ENCODE results near the gene ADGRD2.

ADGRD2 gene

DNA sequence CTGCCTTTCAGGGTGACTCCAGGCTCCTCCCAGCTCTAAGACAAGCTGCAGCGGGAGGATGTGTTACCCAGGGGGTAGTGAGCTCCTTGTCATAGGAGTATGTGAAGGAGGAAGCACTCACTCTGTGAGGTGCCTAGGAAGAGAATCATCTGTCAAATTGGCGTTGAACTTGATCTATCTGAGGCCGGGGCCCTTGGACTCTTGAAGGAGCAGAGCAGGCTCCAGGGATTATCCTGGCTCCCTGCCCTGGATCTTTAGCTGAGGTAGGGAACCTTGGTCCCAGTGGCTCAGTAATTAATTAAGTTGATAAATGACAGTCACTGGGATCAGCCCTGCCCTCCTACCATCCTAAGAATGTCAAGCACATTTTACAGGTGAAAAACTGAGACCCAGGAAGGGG lies 15.5 kb downstream of the ADGRD2 start:
- no peak for TF ChIP-seq CTCF (IDR thresholded peaks at IDR 0.05)

GRCh38 chr9:124467410-124468060 lies 17.3 kb downstream of the ADGRD2 start:
- TF ChIP-seq CTCF (IDR thresholded peaks at IDR 0.05) = no peak

- no peak for TF ChIP-seq CTCF (IDR thresholded peaks at IDR 0.05)
These were observed 17.9 kb downstream of the ADGRD2 start for GRCh38 chr9:124468061-124468740.

DNA sequence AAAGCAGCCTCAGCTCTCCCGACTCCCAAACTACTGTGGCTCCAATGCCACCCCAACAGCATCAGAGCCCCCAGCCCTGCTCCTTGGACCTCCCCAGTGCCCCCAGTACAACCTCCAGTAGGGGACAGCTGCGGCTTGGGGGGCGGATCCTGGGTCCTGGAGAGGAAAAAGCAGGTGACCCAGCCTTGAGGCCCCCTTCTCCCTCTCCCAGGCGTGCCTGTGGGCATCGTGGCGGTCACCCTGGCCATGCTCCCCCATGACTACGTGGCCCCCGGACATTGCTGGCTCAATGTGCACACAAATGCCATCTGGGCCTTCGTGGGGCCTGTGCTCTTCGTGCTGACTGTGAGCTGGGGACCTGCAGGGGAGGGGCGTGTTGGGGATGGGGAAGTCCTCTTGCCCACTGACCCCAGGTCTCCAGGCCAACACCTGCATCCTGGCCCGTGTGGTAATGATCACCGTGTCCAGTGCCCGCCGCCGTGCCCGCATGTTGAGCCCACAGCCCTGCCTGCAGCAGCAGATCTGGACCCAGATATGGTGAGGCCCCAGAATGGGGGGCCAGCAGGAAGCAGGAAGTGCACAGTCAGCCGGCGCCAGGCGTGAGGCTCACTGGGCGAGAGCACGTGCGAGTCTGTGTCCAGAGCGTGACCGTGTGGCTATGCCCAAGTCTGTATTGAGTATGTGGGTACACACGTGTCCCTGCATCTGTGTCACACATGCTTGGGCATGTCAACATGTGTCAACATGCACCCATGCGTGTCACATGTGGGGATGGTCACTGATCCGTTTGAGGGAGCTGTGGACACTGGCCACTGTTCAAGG lies 19.0 kb downstream of the ADGRD2 start:
- no peak for TF ChIP-seq CTCF (IDR thresholded peaks at IDR 0.05)

DNA sequence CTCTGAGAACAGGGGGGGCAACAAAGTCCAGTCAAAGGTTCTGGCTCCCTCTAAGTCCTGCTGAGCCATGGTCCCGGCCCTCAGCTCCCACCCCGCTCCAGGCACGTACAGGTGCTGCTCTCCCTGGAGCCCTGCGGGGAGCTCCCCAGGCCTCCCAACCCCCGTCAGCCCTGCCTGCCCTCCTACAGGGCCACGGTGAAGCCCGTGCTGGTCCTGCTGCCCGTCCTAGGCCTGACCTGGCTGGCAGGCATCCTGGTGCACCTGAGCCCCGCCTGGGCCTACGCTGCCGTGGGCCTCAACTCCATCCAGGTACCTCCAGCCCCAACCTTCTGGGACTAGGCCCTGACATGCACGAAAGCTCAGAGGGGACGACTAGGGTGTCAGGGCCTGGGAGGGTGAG lies 20.1 kb downstream of the ADGRD2 start:
- TF ChIP-seq CTCF (IDR thresholded peaks at IDR 0.05) = no peak

DNA sequence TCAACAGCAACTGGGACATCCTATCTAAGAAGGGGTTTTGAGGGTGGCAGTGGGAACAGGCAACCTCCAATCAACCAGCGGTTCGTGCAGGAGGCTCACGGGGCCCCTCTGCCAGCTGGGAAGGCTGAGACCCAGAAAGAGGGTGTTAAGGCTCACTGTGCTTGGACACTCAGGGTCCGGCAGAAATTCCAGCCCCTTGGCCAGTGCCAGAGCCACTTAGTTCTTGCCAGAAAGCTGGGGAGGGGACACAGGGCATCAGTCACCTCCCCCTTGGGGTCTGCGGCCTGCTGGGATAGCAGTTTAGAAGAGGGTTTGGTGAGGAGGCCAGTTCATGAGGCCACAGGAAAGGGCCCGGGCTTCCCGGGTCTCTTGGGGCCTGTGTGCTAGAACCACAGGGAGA lies 20.5 kb downstream of the ADGRD2 start:
- no peak for TF ChIP-seq CTCF (IDR thresholded peaks at IDR 0.05)

DNA sequence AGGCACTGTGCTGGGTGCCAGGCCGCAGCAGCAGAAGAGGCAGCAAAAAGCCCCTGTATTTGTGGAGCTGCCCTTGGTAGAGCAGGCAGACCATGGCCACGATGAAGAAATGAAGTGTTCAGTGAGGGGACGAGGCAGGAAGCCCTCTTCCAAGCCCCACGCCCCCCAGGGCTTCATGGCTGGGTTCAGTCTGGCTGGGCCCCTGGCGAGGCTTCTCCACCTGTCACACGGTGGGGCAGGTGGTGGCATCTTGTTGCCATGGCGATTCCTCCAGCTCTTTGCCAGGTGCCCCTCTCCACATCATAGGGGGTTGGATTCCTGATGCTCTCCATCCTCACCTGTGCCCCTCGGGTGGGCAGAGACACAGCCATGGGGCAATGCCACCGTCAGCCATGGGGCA lies 21.5 kb downstream of the ADGRD2 start:
- no peak for TF ChIP-seq CTCF (IDR thresholded peaks at IDR 0.05)
